ENCODE results near the gene RAB11FIP4. TPM values are rescaled to one million over a fixed set of nuclear protein-coding genes. Genes with fewer than 3 reads are reported as not detected.

RAB11FIP4 gene
- total RNA-seq, 1 donor = 0.72 TPM

- Histone ChIP-seq H2AFZ (ENCODE audit: low read length) (no peak overlapping the region), H3K4me3 (ENCODE audit: insufficient read depth, low read length) (no peak overlapping the region), H3K27me3 (ENCODE audit: insufficient read depth, low read length) (no peaks in the 10 kb centered on the region), H3K9me3 (ENCODE audit: low read depth, low read length) (no peaks in the 10 kb centered on the region), H4K20me1 (ENCODE audit: insufficient read depth, low read length) (no peaks in the 10 kb centered on the region), H3K27ac (ENCODE audit: low read depth, low read length) (no peak overlapping the region), H3K4me2 (ENCODE audit: insufficient read depth, low read length) (no peak overlapping the region), H3K79me2 (ENCODE audit: insufficient read depth, low read length) (no peaks in the 10 kb centered on the region), H3K36me3 (ENCODE audit: insufficient read depth, low read length) (no peaks in the 10 kb centered on the region), H3K4me1 (ENCODE audit: insufficient read depth, low read length) (peaks cover 7% of the 10 kb centered on the region)
- peak; percentile 21 for DNase-seq (ENCODE audit: insufficient read length, low spot score, missing footprints)
- TF ChIP-seq CTCF (IDR thresholded peaks at IDR 0.05; ENCODE audit: extremely low read depth, low read depth, low read length) = no peak
Observed at GRCh38 chr17:31512796-31513195, 121.3 kb downstream of the RAB11FIP4 start.

- H2AFZ ChIP-seq (ENCODE audit: low read length) = no peak overlapping the region
- H3K4me1 ChIP-seq (ENCODE audit: insufficient read depth, low read length) = peaks cover 7% of the 10 kb centered on the region
- H3K36me3 ChIP-seq (ENCODE audit: insufficient read depth, low read length) = no peaks in the 10 kb centered on the region
- H3K27me3 ChIP-seq (ENCODE audit: insufficient read depth, low read length) = no peaks in the 10 kb centered on the region
- H3K4me2 ChIP-seq (ENCODE audit: insufficient read depth, low read length) = no peak overlapping the region
- H3K27ac ChIP-seq (ENCODE audit: low read depth, low read length) = no peak overlapping the region
- DNase-seq (ENCODE audit: insufficient read length, low spot score, missing footprints) = peak; percentile 14
- no peaks in the 10 kb centered on the region for H4K20me1 ChIP-seq (ENCODE audit: insufficient read depth, low read length)
- no peak overlapping the region for H3K4me3 ChIP-seq (ENCODE audit: insufficient read depth, low read length)
- no peak for TF ChIP-seq CTCF (IDR thresholded peaks at IDR 0.05; ENCODE audit: extremely low read depth, low read depth, low read length)
- H3K9me3 ChIP-seq (ENCODE audit: low read depth, low read length) = no peaks in the 10 kb centered on the region
- H3K79me2 ChIP-seq (ENCODE audit: insufficient read depth, low read length) = no peaks in the 10 kb centered on the region
Observed at GRCh38 chr17:31513731-31514427, 122.4 kb downstream of the RAB11FIP4 start.

GRCh38 chr17:31515267-31515666, 123.8 kb downstream of the RAB11FIP4 start:
- Histone ChIP-seq H3K36me3 (ENCODE audit: insufficient read depth, low read length) (no peaks in the 10 kb centered on the region), H3K4me2 (ENCODE audit: insufficient read depth, low read length) (no peak overlapping the region), H3K27me3 (ENCODE audit: insufficient read depth, low read length) (no peaks in the 10 kb centered on the region), H2AFZ (ENCODE audit: low read length) (no peak overlapping the region), H3K79me2 (ENCODE audit: insufficient read depth, low read length) (no peaks in the 10 kb centered on the region), H3K4me3 (ENCODE audit: insufficient read depth, low read length) (no peak overlapping the region), H3K27ac (ENCODE audit: low read depth, low read length) (no peak overlapping the region), H3K4me1 (ENCODE audit: insufficient read depth, low read length) (peaks cover 4% of the 10 kb centered on the region), H4K20me1 (ENCODE audit: insufficient read depth, low read length) (no peaks in the 10 kb centered on the region), H3K9me3 (ENCODE audit: low read depth, low read length) (no peaks in the 10 kb centered on the region)
- no peak for TF ChIP-seq CTCF (IDR thresholded peaks at IDR 0.05; ENCODE audit: extremely low read depth, low read depth, low read length)
- peak; percentile 31 for DNase-seq (ENCODE audit: insufficient read length, low spot score, missing footprints)

GRCh38 chr17:31517524-31517923, 126.0 kb downstream of the RAB11FIP4 start:
- no peaks in the 10 kb centered on the region for H3K79me2 ChIP-seq (ENCODE audit: insufficient read depth, low read length)
- peak; percentile 23 for DNase-seq (ENCODE audit: insufficient read length, low spot score, missing footprints)
- no peaks in the 10 kb centered on the region for H3K9me3 ChIP-seq (ENCODE audit: low read depth, low read length)
- H3K4me3 ChIP-seq (ENCODE audit: insufficient read depth, low read length) = no peak overlapping the region
- no peaks in the 10 kb centered on the region for H4K20me1 ChIP-seq (ENCODE audit: insufficient read depth, low read length)
- no peaks in the 10 kb centered on the region for H3K36me3 ChIP-seq (ENCODE audit: insufficient read depth, low read length)
- no peak overlapping the region for H3K27ac ChIP-seq (ENCODE audit: low read depth, low read length)
- peak; percentile 29 for TF ChIP-seq CTCF (IDR thresholded peaks at IDR 0.05; ENCODE audit: extremely low read depth, low read depth, low read length)
- no peaks in the 10 kb centered on the region for H3K27me3 ChIP-seq (ENCODE audit: insufficient read depth, low read length)
- no peaks in the 10 kb centered on the region for H3K4me1 ChIP-seq (ENCODE audit: insufficient read depth, low read length)
- H3K4me2 ChIP-seq (ENCODE audit: insufficient read depth, low read length) = no peak overlapping the region
- no peak overlapping the region for H2AFZ ChIP-seq (ENCODE audit: low read length)

Data from osteoblast (primary cell).